Right lobe of liver (tissue), 4 donors: ENCODE measurements around the gene PNPLA5.

Experiments used
- POLR2A ChIP-seq: fragments of 450-650 bp; IDR thresholded peaks from one replicate; pipeline ENCODE4 v1.6.1; 2017; ENCODE audit warnings: antibody characterized with exemption, mild to moderate bottlenecking
- TF ChIP-seq, protein P1 (sequence below), 4 donors: fragments of 200-600 bp in 3 of 4; fragments of 450-650 bp in 1 of 4; IDR thresholded peaks; one replicate each; pipeline versions ENCODE4 v1.5.1 to v1.8.0; 2016 to 2022; ENCODE audit warnings: antibody characterized with exemption in 4 of 4, mild to moderate bottlenecking in 2 of 4
- donor health status: DM: no; HTN: no; CAD: no.
- donor health status: DM: no; HTN: no; CAD: no.
- donor health status: DM: no; HTN: yes; CAD: no.

DNA sequence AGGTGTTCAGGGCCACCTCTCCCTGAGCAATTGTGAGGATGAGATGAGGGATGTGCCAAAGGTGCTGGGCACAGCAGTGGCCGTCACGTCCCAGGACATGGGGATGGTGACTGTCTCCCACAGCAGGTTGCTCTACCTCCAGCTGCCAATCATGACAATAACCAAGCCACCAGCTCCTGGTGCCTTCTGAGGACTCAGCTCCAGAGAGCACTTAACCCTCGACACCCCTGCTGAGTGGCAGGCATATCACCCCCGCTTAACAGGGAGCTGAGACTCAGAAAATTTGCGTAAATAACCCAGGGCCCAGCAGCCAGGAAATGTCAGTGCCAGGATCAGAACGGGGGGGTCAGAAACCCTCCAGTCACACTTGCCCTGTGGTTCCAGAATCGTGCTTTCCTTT lies 8.4 kb upstream of the PNPLA5 start:
- TF ChIP-seq, protein P1, sequence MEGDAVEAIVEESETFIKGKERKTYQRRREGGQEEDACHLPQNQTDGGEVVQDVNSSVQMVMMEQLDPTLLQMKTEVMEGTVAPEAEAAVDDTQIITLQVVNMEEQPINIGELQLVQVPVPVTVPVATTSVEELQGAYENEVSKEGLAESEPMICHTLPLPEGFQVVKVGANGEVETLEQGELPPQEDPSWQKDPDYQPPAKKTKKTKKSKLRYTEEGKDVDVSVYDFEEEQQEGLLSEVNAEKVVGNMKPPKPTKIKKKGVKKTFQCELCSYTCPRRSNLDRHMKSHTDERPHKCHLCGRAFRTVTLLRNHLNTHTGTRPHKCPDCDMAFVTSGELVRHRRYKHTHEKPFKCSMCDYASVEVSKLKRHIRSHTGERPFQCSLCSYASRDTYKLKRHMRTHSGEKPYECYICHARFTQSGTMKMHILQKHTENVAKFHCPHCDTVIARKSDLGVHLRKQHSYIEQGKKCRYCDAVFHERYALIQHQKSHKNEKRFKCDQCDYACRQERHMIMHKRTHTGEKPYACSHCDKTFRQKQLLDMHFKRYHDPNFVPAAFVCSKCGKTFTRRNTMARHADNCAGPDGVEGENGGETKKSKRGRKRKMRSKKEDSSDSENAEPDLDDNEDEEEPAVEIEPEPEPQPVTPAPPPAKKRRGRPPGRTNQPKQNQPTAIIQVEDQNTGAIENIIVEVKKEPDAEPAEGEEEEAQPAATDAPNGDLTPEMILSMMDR (IDR thresholded peaks at IDR 0.05) = no peak
- TF ChIP-seq POLR2A = no peak
